ENCODE data around the gene NPC2.

GRCh38 chr14:74503291-74503937 lies 10.3 kb upstream of the NPC2 start:
- TF ChIP-seq CTCF (IDR thresholded peaks at IDR 0.05), result no peak
- TF ChIP-seq POLR2A (IDR thresholded peaks at IDR 0.05), result no peak
